GM23338 (cell line): ENCODE data around the gene FCHSD2.

Experiments
- CREB1 ChIP-seq: fragments of 250-450 bp; sonication (Bioruptor Pico); IDR thresholded peaks from 2 replicates; pipeline ENCODE4 v1.5.0; 2020; ENCODE audit warnings: low read depth, mild to moderate bottlenecking, moderate library complexity
- CTCF ChIP-seq, 2 experiments: fragments of 200-600 bp in 1 of 2; sonication (generic) in 1 of 2; conservative IDR thresholded peaks; 2 replicates each; pipeline versions ENCODE4 v1.5.1 to v1.6.1; 2016 to 2017; ENCODE audit warnings: antibody characterized with exemption in 2 of 2, low read depth in 2 of 2, mild to moderate bottlenecking in 2 of 2, moderate library complexity in 1 of 2
- EZH2 ChIP-seq: fragments of 200-600 bp; sonication (generic); IDR thresholded peaks from one replicate; pipeline ENCODE4 v1.8.0; 2017; ENCODE audit warnings: antibody characterized with exemption, mild to moderate bottlenecking, low read depth; ENCODE audit not compliant: unreplicated experiment
- EZH2phosphoT487 ChIP-seq: fragments of 200-600 bp; sonication (generic); IDR thresholded peaks from one replicate; pipeline ENCODE4 v1.8.1; 2018; ENCODE audit warnings: antibody characterized with exemption; ENCODE audit not compliant: unreplicated experiment
- NANOG ChIP-seq: IDR thresholded peaks from 2 replicates; pipeline ENCODE4 v1.6.1; 2016; ENCODE audit warnings: antibody characterized with exemption, borderline replicate concordance
- POLR2AphosphoS5 ChIP-seq: IDR thresholded peaks from 2 replicates; pipeline ENCODE4 v1.6.1; 2016; ENCODE audit warnings: antibody characterized with exemption, low read depth
- REST ChIP-seq: IDR thresholded peaks from one replicate; pipeline ENCODE4 v1.6.1; 2018; ENCODE audit warnings: antibody characterized with exemption; ENCODE audit not compliant: unreplicated experiment

GRCh38 chr11:73170140-73170539, 28.0 kb upstream of the FCHSD2 start:
- TF ChIP-seq REST = no peak
- no peak for TF ChIP-seq CTCF (conservative IDR thresholded peaks at IDR 0.05; ENCODE audit: low read depth in 2 of 2)
- TF ChIP-seq EZH2 = no peak
- TF ChIP-seq POLR2AphosphoS5 = no peak
- TF ChIP-seq NANOG = no peak
- no peak for TF ChIP-seq EZH2phosphoT487
- TF ChIP-seq CREB1 (CRISPR knock-in tag) = no peak
